PC-3 (cell line): ENCODE data around the gene SAA1.

Experiments used
- EZH2 ChIP-seq: fragments of 300-600 bp; sonication (generic); IDR thresholded peaks from one replicate; pipeline ENCODE4 v1.6.1; 2017; ENCODE audit warnings: antibody characterized with exemption, mild to moderate bottlenecking, low read length; ENCODE audit not compliant: unreplicated experiment
- TF ChIP-seq, protein P1 (sequence below): fragments of 300-600 bp; sonication (generic); conservative IDR thresholded peaks from 2 replicates; pipeline ENCODE4 v1.5.1; 2017; ENCODE audit warnings: antibody characterized with exemption, low read depth, mild to moderate bottlenecking, low read length

DNA sequence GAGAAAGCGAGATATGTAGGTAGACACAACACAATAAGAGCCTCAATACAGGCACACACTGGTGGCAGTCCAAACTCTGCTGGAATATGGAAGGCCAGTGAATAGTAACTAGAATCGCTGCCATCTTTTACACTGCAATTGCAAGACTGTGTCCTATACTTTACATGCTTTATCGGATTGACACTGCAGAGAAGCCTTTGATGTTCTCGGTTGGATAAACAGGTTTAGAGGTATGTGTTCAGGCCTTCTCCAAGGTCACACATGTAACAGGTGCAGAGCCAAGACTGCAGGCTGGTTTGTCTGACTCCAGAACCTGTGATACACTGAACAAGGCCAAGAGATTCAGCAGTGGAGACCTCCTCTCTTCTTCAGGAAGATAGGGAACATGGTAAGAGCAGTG lies 5.1 kb downstream of the SAA1 start:
- TF ChIP-seq, protein P1, sequence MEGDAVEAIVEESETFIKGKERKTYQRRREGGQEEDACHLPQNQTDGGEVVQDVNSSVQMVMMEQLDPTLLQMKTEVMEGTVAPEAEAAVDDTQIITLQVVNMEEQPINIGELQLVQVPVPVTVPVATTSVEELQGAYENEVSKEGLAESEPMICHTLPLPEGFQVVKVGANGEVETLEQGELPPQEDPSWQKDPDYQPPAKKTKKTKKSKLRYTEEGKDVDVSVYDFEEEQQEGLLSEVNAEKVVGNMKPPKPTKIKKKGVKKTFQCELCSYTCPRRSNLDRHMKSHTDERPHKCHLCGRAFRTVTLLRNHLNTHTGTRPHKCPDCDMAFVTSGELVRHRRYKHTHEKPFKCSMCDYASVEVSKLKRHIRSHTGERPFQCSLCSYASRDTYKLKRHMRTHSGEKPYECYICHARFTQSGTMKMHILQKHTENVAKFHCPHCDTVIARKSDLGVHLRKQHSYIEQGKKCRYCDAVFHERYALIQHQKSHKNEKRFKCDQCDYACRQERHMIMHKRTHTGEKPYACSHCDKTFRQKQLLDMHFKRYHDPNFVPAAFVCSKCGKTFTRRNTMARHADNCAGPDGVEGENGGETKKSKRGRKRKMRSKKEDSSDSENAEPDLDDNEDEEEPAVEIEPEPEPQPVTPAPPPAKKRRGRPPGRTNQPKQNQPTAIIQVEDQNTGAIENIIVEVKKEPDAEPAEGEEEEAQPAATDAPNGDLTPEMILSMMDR, result no peak
- no peak for TF ChIP-seq EZH2
